GM18519 (cell line): ENCODE results near the gene ATP10D.

Source experiments
- ATAC-seq: cut with Tn5 transposase; IDR thresholded peaks from one replicate; pipeline ENCODE4 v1.9.1; 2021; ENCODE audit warnings: mild to moderate bottlenecking, moderate library complexity; ENCODE audit not compliant: unreplicated experiment, low FRiP score

ATP10D gene

GRCh38 chr4:47570816-47571215 is 85.7 kb downstream of the ATP10D start:
- no peak for ATAC-seq

DNA sequence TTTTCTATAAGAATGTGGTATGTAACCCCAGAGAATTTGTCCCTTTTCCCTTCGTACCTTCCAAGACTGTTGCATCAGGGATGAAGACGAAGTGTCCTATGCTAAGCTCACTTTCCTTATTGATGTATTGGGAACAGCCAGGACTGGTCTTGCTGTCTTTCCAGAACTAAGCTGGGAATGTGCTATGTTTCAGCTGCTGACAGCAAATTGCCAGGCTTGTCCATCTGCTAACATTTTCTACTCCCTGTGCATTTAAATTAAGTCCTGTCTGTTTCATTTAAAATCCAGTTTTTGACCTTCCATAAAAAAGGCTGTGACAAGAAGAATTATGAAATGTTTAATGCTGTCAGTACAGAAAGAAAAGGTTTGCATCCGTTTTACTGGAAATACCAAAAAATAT is 87.9 kb downstream of the ATP10D start:
- no peak for ATAC-seq

GRCh38 chr4:47577779-47578553 is 92.9 kb downstream of the ATP10D start:
- ATAC-seq: no peak

DNA sequence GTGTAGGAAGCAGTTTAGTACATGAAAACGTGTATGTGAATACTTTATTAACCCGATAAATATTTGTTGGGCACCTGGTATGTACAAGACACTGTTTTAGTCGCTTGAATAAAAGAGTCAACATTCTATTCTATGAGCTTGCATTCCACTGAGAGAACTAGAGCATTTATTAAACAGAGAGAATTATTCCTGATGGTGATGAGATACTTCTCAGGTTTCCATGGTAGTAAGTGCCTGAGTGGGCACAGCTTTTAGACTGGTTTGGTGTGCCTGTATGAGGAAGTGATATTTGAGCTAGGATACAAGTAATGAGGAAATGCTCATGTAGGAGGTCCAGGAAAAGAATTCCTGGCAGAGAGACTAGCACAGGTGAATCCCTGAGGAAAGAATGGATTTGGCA is 94.2 kb downstream of the ATP10D start:
- ATAC-seq: no peak

DNA sequence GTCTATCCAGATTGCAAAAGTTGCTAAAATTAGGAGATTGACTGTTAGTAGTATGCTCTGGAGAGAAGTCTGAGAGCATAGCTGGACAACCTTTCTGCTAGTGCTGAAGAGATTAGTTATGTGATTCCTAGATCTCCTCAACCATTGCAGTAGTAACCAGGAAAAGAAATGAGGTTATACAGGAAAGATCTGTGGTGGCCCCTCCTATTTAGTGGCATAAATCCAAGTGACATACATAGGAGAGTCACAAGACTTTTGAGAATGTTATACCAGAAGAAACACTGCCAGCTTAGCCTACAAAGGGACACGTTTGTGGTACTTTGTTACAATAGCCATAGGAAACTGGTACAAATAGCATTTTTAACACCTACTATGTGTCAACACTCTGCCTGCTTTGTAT is 105.2 kb downstream of the ATP10D start:
- ATAC-seq: no peak

DNA sequence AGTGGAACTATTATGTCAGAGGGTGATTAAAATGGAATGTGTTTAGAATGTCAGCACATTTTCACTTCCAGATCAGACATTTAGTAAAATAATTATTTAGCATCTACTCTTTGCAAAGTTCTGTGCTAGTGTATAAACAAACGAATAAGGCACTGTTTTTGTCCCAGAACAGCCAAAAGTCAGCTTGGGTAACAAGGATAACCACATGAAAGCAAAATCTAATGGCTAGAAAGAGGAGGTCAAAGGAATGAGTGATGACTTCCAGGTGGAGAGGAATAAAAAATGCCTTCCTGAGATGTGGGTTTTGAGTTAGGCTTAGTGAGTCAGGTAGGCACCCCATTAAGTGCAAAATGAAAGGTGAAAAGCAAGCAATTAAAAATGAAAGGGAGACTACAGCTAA is 112.6 kb downstream of the ATP10D start:
- ATAC-seq: no peak

GRCh38 chr4:47598320-47598719 is 113.2 kb downstream of the ATP10D start:
- no peak for ATAC-seq

DNA sequence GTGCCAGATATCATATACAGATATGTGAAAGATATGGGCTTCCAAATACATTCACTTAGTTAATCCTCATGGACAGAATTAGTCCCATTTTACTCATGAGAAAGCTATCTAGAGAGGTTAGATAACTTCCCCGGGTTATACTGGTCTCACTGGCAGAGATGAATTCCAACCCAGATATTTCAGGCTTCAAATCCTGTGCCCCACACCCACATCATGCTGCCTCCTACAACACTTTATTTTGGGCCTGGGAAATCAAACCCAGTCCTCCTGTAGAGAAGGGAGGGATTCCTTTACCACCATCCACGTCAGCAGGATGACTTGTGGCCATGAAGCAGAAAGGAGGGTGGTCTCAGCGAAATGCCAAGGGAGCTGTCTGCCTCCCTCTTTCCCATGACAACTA is 113.8 kb downstream of the ATP10D start:
- no peak for ATAC-seq

DNA sequence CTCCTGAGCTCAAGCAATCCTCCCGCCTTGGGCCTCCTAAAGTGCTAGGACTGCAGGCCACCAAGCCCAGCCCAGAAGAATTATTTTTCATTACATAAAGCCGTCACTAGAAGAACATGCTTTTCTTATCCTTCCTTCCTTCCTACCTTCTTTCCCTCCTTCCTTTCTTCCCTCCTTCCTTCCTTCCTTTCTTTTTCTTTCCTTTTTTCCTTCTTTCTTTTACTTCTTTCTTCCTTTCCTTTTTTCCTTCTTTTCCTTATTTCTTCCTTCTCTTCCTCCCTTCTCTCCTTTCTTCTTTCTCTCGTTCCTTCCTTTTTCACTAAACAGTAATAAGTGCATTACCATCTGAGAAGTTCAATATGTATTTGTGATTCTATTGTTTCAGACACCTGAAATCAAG is 121.4 kb downstream of the ATP10D start:
- no peak for ATAC-seq

- no peak for ATAC-seq
These were observed 127.3 kb downstream of the ATP10D start for GRCh38 chr4:47612116-47613023.

GRCh38 chr4:47615385-47615784 is 130.3 kb downstream of the ATP10D start:
- no peak for ATAC-seq

DNA sequence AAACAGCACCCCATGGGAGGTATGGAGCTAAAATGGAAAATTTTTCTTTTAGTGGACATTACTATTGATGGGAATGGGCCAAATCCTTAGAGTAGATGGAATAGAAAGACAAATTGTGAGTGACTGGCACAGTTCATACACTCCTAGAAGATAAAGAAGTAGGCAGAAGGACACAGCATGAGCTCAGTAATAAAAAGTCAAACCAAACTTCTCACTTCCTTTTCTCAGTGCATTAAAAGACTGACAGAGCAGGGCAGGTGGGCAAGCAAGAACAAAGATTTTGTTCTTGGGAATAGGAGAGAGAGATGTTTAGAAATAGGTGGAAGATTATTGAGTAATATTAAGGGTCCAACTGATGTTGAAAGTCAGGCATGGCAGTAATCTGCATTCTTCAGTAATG is 132.5 kb downstream of the ATP10D start:
- peak; percentile 79 for ATAC-seq

GRCh38 chr4:47619691-47620090 is 134.6 kb downstream of the ATP10D start:
- ATAC-seq: no peak

DNA sequence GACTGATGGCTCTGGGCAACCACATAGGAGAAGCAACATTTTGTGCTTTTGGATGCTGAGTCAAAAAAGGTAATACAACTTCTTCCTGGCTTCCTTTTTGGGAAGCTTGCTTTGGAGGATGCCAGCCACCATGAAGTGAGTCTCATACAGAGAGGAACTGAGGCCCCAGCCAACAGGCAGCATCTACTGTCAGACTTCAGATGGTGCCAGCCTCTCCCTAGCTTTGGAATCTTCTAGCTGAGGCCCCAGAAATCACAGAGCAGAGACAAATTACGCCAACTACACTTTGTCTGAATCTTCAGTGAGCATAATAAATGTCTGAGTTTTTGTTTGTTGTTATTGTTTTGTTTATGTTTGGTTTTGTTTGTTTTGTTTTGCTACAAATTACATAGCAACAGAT is 136.1 kb downstream of the ATP10D start:
- no peak for ATAC-seq

DNA sequence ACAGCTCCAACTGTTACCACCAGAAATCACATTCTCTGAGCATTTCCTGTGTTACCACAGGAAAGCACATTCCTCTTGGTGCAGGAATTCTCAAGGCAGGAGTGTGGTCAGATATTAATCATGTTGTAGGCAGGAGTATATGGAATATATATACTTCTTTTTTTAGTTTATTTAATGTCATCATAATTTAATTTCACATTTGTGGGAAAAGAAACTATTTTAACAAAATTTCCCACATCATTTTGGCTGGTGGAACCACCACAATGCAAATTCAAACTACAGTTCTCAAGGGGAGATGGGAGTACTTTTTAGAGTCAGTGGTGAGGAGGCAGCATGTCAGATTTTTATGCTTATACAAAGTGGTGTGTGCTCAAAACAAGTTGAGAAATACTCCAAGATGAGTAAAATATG is 139.0 kb downstream of the ATP10D start:
- ATAC-seq: no peak

DNA sequence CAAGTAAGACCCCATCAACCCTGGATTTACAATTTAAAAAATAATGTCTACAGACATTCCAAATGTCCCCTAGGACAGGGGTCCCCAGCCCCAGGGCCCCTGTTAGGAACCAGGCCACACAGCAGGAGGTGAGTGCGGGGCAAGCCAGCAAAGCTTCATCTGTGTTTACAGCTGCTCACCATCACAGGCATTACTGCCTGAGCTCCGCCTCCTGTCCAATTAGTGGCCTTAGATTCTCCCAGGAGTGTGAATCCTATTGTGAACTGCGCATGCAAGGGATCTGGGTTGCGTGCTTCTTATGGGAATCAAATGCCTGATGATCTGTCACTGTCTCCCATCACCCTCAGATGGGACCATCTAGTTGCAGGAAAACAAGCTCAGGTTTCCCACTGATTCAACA is 146.1 kb downstream of the ATP10D start:
- ATAC-seq: no peak

- ATAC-seq: no peak
These were observed 154.5 kb downstream of the ATP10D start for GRCh38 chr4:47639531-47639930.

DNA sequence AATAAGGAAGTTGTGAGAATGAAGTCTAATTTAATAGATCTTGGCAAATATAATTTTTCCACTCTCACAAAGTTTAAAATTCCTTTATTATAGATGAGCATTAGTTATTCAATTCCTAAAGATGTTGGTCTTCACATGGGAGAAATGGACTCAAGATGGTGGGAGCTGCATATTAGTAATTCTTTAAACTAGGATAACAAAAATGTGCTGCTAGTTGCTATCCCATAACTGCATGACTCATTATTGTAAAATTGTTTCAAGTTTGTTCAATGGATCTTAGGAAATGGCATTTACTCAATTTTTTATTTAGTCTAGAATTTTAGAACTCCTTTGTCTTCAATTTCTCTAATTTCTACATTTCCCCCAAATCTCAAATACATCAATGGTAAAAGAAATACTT is 155.8 kb downstream of the ATP10D start:
- no peak for ATAC-seq

DNA sequence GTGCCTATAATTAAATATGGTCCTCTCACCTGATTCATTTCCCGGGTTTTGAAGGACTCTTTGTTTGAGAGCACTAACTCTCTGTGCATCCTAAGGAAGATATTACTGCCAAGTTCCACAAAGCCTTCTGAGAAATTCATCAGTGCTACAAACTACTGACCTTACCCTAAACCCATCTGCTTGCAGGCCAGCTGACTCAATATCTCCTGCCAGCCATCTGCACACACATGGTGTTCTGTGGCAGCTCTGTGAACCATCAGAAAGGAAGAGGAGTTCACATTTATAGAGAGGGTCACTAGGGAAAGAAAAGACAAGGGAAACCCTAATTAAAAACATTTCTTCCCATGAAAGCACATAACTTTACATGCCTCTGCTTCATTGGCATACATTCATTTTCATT is 156.7 kb downstream of the ATP10D start:
- ATAC-seq: no peak

- ATAC-seq: no peak
These were observed 157.2 kb downstream of the ATP10D start for GRCh38 chr4:47642191-47642830.
